HFFc6 (cell line): ENCODE results near the gene MTSS2. TPM values are rescaled to one million over a fixed set of nuclear protein-coding genes. Genes with fewer than 3 reads are reported as not detected.

Source experiments
- DNase-seq: peaks from one replicate; pipeline ENCODE4 v3.0.0-alpha.2; 2018
- H3K27ac Mint-ChIP-seq: 2 replicates; pipeline ENCODE4 v1.8.0; 2020; ENCODE audit warnings: mild to moderate bottlenecking, mixed read lengths
- H3K27me3 Mint-ChIP-seq: 2 replicates; pipeline ENCODE4 v1.8.0; 2021; ENCODE audit warnings: mild to moderate bottlenecking, moderate library complexity, mixed read lengths; ENCODE audit not compliant: insufficient read depth
- H3K36me3 Mint-ChIP-seq: 2 replicates; pipeline ENCODE4 v1.8.0; 2021; ENCODE audit warnings: low read depth, mixed read lengths
- H3K4me1 Mint-ChIP-seq: 2 replicates; pipeline ENCODE4 v1.8.0; 2020; ENCODE audit warnings: low read depth, mixed read lengths
- H3K4me3 Mint-ChIP-seq: 2 replicates; pipeline ENCODE4 v1.8.0; 2020; ENCODE audit warnings: mild to moderate bottlenecking, moderate library complexity, mixed read lengths
- H3K9me3 Mint-ChIP-seq: 2 replicates; pipeline ENCODE4 v1.8.0; 2020; ENCODE audit warnings: mild to moderate bottlenecking, mixed read lengths
- total RNA-seq, 6 experiments: library from RNA; stranded (reverse); fragmentation: NEBNext Ultra II Directional; extraction: Animal tissue kit (Norgen Biotek cat#: 25700); gene quantifications; 2 replicates in 1 of 6; 3 replicates in 5 of 6; pipeline ENCODE4 v1.2.3, GENCODE V29; 2021
- TF ChIP-seq, protein P1 (sequence below): fragments of 200-600 bp; sonication (generic); IDR thresholded peaks from 2 replicates; pipeline ENCODE4 v1.5.0; 2021; ENCODE audit warnings: antibody characterized with exemption, mild to moderate bottlenecking

MTSS2 gene
- total RNA-seq, 6 experiments from 2014 or later: 82.0 to 96.1 (median 86.5) TPM

DNA sequence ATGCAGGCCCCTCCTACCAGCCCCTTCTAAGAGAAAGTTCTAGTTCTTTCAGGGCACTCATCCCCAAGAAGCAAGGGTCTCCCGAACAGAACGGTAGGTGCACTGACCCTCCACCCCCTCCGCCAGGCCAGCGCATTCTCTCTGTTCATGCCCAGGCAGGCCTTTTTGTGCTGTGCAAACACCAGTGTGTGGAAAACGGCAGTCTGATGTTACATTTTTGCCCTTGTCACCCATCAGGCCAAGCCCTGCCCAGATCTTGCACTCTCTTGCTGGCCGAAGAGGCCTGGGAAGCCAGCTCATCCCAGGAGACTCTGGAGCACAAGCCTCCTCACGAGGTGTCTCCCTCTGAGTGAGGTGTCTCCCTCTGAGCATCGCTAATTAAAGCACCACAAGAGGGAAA is 16.1 kb upstream of the MTSS2 start:
- H3K4me1 Mint-ChIP-seq: peaks cover 65% of the 10 kb centered on the region
- H3K27me3 Mint-ChIP-seq: peaks cover 2% of the 10 kb centered on the region
- H3K9me3 Mint-ChIP-seq: no peaks in the 10 kb centered on the region
- TF ChIP-seq, protein P1, sequence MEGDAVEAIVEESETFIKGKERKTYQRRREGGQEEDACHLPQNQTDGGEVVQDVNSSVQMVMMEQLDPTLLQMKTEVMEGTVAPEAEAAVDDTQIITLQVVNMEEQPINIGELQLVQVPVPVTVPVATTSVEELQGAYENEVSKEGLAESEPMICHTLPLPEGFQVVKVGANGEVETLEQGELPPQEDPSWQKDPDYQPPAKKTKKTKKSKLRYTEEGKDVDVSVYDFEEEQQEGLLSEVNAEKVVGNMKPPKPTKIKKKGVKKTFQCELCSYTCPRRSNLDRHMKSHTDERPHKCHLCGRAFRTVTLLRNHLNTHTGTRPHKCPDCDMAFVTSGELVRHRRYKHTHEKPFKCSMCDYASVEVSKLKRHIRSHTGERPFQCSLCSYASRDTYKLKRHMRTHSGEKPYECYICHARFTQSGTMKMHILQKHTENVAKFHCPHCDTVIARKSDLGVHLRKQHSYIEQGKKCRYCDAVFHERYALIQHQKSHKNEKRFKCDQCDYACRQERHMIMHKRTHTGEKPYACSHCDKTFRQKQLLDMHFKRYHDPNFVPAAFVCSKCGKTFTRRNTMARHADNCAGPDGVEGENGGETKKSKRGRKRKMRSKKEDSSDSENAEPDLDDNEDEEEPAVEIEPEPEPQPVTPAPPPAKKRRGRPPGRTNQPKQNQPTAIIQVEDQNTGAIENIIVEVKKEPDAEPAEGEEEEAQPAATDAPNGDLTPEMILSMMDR: no peak
- peak overlapping the region; percentile 100 for H3K27ac Mint-ChIP-seq
- no peak for DNase-seq
- H3K4me3 Mint-ChIP-seq: peak overlapping the region; percentile 13; the same call in 1 of the 2 replicates
- H3K36me3 Mint-ChIP-seq: peaks cover 8% of the 10 kb centered on the region; the same call in 1 of the 2 replicates

DNA sequence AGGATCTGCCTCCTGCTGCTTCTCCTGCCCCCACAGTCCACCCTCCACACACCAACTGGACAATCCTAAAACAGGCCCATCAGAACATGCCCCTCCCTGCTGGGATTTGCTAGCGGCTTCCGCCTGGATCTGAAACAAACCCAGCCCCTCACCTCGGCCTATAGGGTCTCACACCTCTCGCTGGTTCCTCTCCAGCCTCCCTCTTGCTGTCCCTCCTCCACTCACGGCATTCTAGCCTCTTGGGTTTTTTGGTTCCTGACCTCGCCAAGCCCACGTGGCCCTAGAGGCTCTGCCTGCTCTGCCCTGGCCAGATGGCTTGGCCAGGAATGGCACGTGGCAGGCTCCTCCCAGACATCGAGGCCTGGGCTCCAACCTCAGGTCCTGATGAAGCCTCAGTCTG is 15.7 kb upstream of the MTSS2 start:
- no peak for DNase-seq
- Mint-ChIP-seq H3K27me3 (peaks cover 2% of the 10 kb centered on the region; the same call in 1 of the 2 replicates), H3K4me3 (no peak overlapping the region), H3K9me3 (no peaks in the 10 kb centered on the region), H3K36me3 (peaks cover 8% of the 10 kb centered on the region; the same call in 1 of the 2 replicates), H3K4me1 (peaks cover 65% of the 10 kb centered on the region), H3K27ac (peak overlapping the region; percentile 100)
- TF ChIP-seq, protein P1: no peak

DNA sequence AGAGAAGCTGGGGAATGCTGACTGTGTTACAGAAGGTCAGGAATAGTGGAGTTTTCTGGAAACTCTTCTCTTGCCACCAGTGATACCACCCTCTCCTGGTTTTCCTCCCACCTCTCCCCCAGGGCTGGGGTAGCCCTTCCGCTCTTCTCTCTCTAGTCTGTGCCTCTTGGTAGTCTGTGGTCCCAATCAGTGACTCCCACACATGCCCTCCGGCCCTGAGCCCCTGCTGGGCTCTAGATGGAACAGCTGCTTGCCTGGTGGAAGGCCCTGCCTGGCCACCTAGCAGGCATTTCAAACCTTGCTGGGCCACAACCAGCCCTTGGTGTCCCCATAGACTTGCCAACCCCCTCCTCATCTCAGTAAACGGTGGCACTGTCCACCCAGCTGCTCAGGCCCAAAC is 15.2 kb upstream of the MTSS2 start:
- no peak overlapping the region for H3K4me3 Mint-ChIP-seq
- no peak for DNase-seq
- H3K9me3 Mint-ChIP-seq: no peaks in the 10 kb centered on the region
- H3K27me3 Mint-ChIP-seq: peaks cover 2% of the 10 kb centered on the region; the same call in 1 of the 2 replicates
- H3K36me3 Mint-ChIP-seq: peaks cover 8% of the 10 kb centered on the region; the same call in 1 of the 2 replicates
- peaks cover 59% of the 10 kb centered on the region for H3K4me1 Mint-ChIP-seq
- TF ChIP-seq, protein P1: 0 out of 2 replicates have a peak, but pooled peaks have one; percentile 25
- H3K27ac Mint-ChIP-seq: peak overlapping the region; percentile 100

DNA sequence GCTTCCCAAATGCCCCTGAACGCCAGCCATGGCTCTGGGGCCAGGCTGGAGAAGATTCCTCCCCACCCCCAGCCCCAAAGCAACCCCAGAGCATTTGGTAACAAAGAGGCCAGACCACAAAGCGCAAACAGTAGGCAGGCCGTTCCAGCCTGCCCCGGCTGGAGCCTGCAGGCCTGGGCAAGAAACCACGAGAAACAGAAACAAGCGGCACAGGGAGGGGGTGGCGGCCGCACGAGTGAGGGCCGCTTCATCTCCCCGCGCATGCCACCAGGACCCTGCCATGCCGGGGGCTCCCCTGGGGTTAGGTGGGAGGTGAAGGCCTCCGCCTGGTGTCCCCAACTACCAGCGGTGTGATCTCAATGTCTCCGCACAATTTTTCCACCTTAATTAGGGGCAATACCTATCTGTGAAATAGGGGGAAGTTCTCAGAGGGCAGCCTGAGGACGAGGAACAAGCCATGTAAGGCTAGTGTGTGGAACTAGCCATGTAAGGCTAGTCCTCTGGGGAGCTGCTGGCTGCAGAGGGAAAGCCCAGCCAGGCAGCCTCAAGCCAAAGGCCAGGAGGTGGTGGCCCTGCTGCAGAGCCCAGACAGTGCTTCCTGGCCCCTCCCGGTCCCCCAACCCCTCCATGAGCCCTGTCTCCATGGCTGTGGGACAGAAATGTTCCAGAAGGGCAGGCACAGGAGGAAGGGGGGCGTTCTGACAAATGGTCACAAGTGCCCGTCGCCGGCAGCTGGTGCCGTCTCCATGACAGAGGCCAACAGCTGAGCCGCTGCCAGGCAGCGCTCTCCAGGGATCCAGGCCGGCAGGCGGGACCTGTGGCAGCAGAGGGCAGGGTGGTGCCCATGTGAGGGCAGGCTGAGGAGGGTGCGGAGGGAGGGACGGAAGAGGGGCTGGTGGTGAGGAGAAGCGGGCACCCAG is 14.5 kb upstream of the MTSS2 start:
- TF ChIP-seq, protein P1: no peak
- Mint-ChIP-seq H3K4me1 (peaks cover 59% of the 10 kb centered on the region), H3K4me3 (no peak overlapping the region), H3K36me3 (peaks cover 9% of the 10 kb centered on the region; the same call in 1 of the 2 replicates), H3K9me3 (no peaks in the 10 kb centered on the region), H3K27ac (peak overlapping the region; percentile 9; the same call in 1 of the 2 replicates), H3K27me3 (peaks cover 2% of the 10 kb centered on the region; the same call in 1 of the 2 replicates)
- no peak for DNase-seq

DNA sequence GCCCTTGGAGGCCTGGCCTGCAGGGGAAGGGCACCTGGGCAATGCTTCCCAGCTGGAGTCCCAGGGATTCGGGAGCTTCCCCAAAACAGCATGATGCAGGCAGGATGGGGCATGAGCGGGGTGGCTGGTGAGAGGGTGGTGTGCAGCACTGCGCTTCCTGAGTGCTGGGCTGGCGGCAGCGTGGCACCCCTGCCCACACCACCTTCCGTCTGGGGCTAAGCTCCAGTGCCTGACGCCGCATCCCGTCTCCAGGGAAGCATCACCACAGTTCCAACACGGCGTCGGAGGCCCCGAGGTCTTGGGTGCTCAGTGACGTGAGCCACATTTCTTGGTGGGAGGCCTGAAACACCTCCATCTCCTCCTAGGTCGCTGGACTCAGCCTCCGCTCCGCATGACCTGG is 13.8 kb upstream of the MTSS2 start:
- Mint-ChIP-seq H3K4me1 (peaks cover 59% of the 10 kb centered on the region), H3K27ac (peak overlapping the region; percentile 9; the same call in 1 of the 2 replicates), H3K4me3 (no peak overlapping the region), H3K36me3 (peaks cover 12% of the 10 kb centered on the region; the same call in 1 of the 2 replicates), H3K9me3 (no peaks in the 10 kb centered on the region), H3K27me3 (peaks cover 2% of the 10 kb centered on the region; the same call in 1 of the 2 replicates)
- TF ChIP-seq, protein P1: no peak
- no peak for DNase-seq
